Measurements from ENCODE around the gene LNX2. TPM values are rescaled to one million over a fixed set of nuclear protein-coding genes. Genes with fewer than 3 reads are reported as not detected.

The LNX2 gene
- total RNA-seq, 1 experiment from 2014 or later, result 6.4 TPM

DNA sequence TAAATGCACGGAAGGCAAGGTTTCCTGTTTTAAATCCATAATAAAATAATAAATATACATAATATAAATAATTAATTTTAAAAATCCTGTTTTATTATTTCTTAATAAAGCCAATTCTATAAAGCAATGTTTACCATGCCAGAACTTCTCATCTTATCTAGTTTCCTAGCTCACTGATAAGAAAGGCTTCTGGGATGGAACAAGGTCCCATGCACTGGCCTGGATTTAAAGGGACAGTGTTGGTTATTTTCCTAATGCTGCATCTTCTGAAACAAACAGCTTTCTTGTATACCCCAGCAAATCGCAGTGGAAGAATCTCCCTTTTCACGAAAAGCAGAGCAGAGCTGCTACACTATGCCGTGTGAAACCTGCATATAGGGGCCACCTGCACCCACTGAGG, 68.8 kb downstream of the LNX2 start:
- Histone ChIP-seq H3K36me3 (ENCODE audit: insufficient read depth, low read length, poor library complexity, severe bottlenecking) (peaks cover 5% of the 10 kb centered on the region), H3K27me3 (replicated peaks; ENCODE audit: insufficient read depth, low read depth, low read length, poor library complexity) (no peaks in the 10 kb centered on the region), H3K4me3 (ENCODE audit: low read depth, low read length, poor library complexity, severe bottlenecking) (no peak overlapping the region), H3K9me3 (ENCODE audit: low read depth, low read length, poor library complexity, severe bottlenecking) (no peaks in the 10 kb centered on the region), H3K27ac (ENCODE audit: low read depth, low read length, poor library complexity, severe bottlenecking) (no peak overlapping the region), H3K4me1 (ENCODE audit: insufficient read depth, low read length, poor library complexity, severe bottlenecking) (no peaks in the 10 kb centered on the region)
- TF ChIP-seq, protein P1, sequence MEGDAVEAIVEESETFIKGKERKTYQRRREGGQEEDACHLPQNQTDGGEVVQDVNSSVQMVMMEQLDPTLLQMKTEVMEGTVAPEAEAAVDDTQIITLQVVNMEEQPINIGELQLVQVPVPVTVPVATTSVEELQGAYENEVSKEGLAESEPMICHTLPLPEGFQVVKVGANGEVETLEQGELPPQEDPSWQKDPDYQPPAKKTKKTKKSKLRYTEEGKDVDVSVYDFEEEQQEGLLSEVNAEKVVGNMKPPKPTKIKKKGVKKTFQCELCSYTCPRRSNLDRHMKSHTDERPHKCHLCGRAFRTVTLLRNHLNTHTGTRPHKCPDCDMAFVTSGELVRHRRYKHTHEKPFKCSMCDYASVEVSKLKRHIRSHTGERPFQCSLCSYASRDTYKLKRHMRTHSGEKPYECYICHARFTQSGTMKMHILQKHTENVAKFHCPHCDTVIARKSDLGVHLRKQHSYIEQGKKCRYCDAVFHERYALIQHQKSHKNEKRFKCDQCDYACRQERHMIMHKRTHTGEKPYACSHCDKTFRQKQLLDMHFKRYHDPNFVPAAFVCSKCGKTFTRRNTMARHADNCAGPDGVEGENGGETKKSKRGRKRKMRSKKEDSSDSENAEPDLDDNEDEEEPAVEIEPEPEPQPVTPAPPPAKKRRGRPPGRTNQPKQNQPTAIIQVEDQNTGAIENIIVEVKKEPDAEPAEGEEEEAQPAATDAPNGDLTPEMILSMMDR (conservative IDR thresholded peaks at IDR 0.05; ENCODE audit: low read depth, low read length), result no peak
- intact Hi-C loops (cut with micrococcal nuclease; ENCODE audit: unreplicated experiment), result no loop called here
- ChIA-PET POLR2A (ENCODE audit: low non-redundant PET) (no interaction called here), CTCF (interaction anchor here (0.6 kb wide), 1 partner anchor 64 kb away, joined by 3 read pairs; no protein-coding TSS in a partner anchor)
- DNase-seq (ENCODE audit: low spot score), result no peak
- no TSS peak for BruUV-seq (replicated peaks)

DNA sequence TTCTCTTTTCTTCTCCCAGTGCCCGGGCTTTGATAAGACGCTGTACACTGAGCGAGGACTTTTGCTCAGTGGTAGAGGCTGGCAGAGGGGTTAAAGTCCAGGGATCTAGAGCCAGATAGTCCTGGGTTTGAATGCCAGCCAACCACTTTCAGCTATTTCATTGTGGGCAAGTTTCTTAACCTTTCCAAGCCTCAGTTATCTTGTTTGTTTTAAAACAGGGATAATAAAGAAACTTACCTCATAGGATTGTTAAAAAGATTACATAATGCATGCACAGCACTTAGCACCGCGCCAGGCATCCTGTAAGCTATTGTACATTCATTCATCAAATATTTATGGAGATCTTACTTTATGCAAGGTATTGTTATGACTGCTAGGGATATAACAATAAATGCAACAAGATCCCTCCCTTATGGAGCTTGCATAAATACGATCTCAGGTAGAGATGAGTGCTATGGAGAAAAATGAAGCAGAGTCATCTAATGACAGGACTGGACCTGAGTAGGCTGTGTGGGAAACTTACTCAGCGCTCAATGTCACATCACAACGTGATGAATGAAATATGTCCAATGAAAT, 70.8 kb downstream of the LNX2 start:
- DNase-seq (ENCODE audit: low spot score), result no peak
- BruUV-seq (replicated peaks), result no TSS peak
- TF ChIP-seq, protein P1 (conservative IDR thresholded peaks at IDR 0.05; ENCODE audit: low read depth, low read length), result no peak
- TF ChIP-seq EZH2 (IDR thresholded peaks at IDR 0.05; ENCODE audit: borderline replicate concordance, low read depth, low read length, poor library complexity, severe bottlenecking), result no peak
- no peaks in the 10 kb centered on the region for H3K27me3 ChIP-seq (replicated peaks; ENCODE audit: insufficient read depth, low read depth, low read length, poor library complexity)
- H3K36me3 ChIP-seq (ENCODE audit: insufficient read depth, low read length, poor library complexity, severe bottlenecking), result no peaks in the 10 kb centered on the region
- H3K4me1 ChIP-seq (ENCODE audit: insufficient read depth, low read length, poor library complexity, severe bottlenecking), result no peaks in the 10 kb centered on the region
- CTCF ChIA-PET, result no interaction called here
- no peaks in the 10 kb centered on the region for H3K9me3 ChIP-seq (ENCODE audit: low read depth, low read length, poor library complexity, severe bottlenecking)
- intact Hi-C loops (cut with micrococcal nuclease; ENCODE audit: unreplicated experiment), result no loop called here
- POLR2A ChIA-PET (ENCODE audit: low non-redundant PET), result no interaction called here
- no peak overlapping the region for H3K4me3 ChIP-seq (ENCODE audit: low read depth, low read length, poor library complexity, severe bottlenecking)
- H3K27ac ChIP-seq (ENCODE audit: low read depth, low read length, poor library complexity, severe bottlenecking), result no peak overlapping the region

DNA sequence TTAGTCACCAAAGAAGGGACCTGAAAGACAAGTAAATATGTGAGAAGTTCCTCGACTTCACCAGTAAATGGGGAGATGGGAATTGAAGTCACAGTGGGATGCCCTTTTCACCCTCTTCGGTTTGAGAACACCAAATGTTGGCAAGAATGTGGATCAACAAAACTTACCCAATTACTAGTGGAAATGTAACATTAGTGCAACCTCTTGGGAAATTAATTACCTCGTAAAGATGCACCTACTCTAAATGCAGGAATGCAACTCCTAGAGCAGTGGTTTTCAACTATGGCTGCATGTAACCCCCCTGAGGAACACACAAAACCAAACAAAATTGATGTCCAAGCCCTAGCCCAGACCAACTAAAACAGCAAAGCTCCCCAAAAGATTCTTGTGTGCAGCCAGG, 78.1 kb downstream of the LNX2 start:
- Histone ChIP-seq H3K27ac (ENCODE audit: low read depth, low read length, poor library complexity, severe bottlenecking) (no peak overlapping the region), H3K27me3 (replicated peaks; ENCODE audit: insufficient read depth, low read depth, low read length, poor library complexity) (no peaks in the 10 kb centered on the region), H3K4me1 (ENCODE audit: insufficient read depth, low read length, poor library complexity, severe bottlenecking) (no peaks in the 10 kb centered on the region), H3K36me3 (ENCODE audit: insufficient read depth, low read length, poor library complexity, severe bottlenecking) (no peaks in the 10 kb centered on the region), H3K9me3 (ENCODE audit: low read depth, low read length, poor library complexity, severe bottlenecking) (no peaks in the 10 kb centered on the region), H3K4me3 (ENCODE audit: low read depth, low read length, poor library complexity, severe bottlenecking) (no peak overlapping the region)
- TF ChIP-seq, protein P1 (conservative IDR thresholded peaks at IDR 0.05; ENCODE audit: low read depth, low read length), result no peak
- no peak for TF ChIP-seq EZH2 (IDR thresholded peaks at IDR 0.05; ENCODE audit: borderline replicate concordance, low read depth, low read length, poor library complexity, severe bottlenecking)
- intact Hi-C loops (cut with micrococcal nuclease; ENCODE audit: unreplicated experiment), result no loop called here
- POLR2A ChIA-PET (ENCODE audit: low non-redundant PET), result no interaction called here
- no TSS peak for BruUV-seq (replicated peaks)
- DNase-seq (ENCODE audit: low spot score), result no peak
- CTCF ChIA-PET, result no interaction called here

Measured in A673 (cell line).